ENCODE measurements around the gene LAMTOR1. TPM values are rescaled to one million over a fixed set of nuclear protein-coding genes. Genes with fewer than 3 reads are reported as not detected.

The LAMTOR1 gene
- total and polyA plus RNA-seq, 10 of the 15 experiments (the other 5 are each of a cell fraction or from before 2014, with no cell fraction given) = 58.8 to 141 (median 110) TPM

DNA sequence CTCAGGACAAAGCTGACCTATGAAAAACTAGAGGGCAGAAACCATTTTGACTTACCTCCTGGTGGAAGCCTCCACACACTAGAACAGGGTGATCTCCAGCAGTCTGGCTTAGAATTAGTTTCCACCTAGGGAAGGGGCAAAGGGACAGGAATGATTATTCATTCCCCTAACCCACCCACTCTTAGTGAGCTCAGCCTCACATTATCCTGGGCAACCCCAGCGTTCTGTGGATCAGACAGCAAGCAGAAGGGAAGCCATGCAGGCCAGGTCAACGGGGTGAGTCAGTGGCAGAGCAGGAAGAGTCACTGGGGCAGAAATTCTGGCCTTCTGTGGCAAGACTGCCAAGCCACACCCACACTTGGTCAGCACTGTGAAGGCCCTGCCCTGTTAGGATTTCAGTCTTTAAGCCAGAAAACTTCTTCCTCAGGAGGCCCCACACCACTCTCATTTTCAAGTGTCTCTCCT lies 33.3 kb downstream of the LAMTOR1 start (continued):
- TF ChIP-seq, protein P1, sequence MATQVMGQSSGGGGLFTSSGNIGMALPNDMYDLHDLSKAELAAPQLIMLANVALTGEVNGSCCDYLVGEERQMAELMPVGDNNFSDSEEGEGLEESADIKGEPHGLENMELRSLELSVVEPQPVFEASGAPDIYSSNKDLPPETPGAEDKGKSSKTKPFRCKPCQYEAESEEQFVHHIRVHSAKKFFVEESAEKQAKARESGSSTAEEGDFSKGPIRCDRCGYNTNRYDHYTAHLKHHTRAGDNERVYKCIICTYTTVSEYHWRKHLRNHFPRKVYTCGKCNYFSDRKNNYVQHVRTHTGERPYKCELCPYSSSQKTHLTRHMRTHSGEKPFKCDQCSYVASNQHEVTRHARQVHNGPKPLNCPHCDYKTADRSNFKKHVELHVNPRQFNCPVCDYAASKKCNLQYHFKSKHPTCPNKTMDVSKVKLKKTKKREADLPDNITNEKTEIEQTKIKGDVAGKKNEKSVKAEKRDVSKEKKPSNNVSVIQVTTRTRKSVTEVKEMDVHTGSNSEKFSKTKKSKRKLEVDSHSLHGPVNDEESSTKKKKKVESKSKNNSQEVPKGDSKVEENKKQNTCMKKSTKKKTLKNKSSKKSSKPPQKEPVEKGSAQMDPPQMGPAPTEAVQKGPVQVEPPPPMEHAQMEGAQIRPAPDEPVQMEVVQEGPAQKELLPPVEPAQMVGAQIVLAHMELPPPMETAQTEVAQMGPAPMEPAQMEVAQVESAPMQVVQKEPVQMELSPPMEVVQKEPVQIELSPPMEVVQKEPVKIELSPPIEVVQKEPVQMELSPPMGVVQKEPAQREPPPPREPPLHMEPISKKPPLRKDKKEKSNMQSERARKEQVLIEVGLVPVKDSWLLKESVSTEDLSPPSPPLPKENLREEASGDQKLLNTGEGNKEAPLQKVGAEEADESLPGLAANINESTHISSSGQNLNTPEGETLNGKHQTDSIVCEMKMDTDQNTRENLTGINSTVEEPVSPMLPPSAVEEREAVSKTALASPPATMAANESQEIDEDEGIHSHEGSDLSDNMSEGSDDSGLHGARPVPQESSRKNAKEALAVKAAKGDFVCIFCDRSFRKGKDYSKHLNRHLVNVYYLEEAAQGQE (IDR thresholded peaks at IDR 0.05; ENCODE audit: low read depth, low read length) = no peak
- TF ChIP-seq, protein P2, sequence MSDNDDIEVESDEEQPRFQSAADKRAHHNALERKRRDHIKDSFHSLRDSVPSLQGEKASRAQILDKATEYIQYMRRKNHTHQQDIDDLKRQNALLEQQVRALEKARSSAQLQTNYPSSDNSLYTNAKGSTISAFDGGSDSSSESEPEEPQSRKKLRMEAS (IDR thresholded peaks at IDR 0.05; ENCODE audit: low read depth, low read length) = no peak
- no peak for TF ChIP-seq TBL1XR1 (IDR thresholded peaks at IDR 0.05; ENCODE audit: low read depth, low read length)
- no peak for TF ChIP-seq CBFB (IDR thresholded peaks at IDR 0.05; ENCODE audit: low read depth)
- no peak for TF ChIP-seq ZSCAN29 (IDR thresholded peaks at IDR 0.05)
- no peak for TF ChIP-seq BMI1 (IDR thresholded peaks at IDR 0.05; ENCODE audit: borderline replicate concordance)
- TF ChIP-seq, protein P3, sequence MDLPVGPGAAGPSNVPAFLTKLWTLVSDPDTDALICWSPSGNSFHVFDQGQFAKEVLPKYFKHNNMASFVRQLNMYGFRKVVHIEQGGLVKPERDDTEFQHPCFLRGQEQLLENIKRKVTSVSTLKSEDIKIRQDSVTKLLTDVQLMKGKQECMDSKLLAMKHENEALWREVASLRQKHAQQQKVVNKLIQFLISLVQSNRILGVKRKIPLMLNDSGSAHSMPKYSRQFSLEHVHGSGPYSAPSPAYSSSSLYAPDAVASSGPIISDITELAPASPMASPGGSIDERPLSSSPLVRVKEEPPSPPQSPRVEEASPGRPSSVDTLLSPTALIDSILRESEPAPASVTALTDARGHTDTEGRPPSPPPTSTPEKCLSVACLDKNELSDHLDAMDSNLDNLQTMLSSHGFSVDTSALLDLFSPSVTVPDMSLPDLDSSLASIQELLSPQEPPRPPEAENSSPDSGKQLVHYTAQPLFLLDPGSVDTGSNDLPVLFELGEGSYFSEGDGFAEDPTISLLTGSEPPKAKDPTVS (IDR thresholded peaks at IDR 0.05; ENCODE audit: low read depth, low read length) = no peak
- TF ChIP-seq EED (IDR thresholded peaks at IDR 0.05; ENCODE audit: low read depth) = peak; percentile 33; the same call in 1 of the 2 replicates
- peak; percentile 41 for TF ChIP-seq RUNX3 (IDR thresholded peaks at IDR 0.05; ENCODE audit: low read length)
- no peak for TF ChIP-seq CREB1 (IDR thresholded peaks at IDR 0.05; ENCODE audit: low read depth)
- TF ChIP-seq POLR2AphosphoS5 (IDR thresholded peaks at IDR 0.05; ENCODE audit: low read length) = no peak; the same call in 1 of the 2 replicates
- TF ChIP-seq CHD2 (IDR thresholded peaks at IDR 0.05; ENCODE audit: borderline replicate concordance, low read depth, low read length) = no peak
- peak; percentile 40; the same call in 1 of the 2 replicates for TF ChIP-seq NFYB (IDR thresholded peaks at IDR 0.05; ENCODE audit: insufficient read depth, low read depth, low read length)
- TF ChIP-seq NRF1 (conservative IDR thresholded peaks at IDR 0.05; ENCODE audit: low read depth, low read length) = no peak
- no peak for TF ChIP-seq RCOR1 (conservative IDR thresholded peaks at IDR 0.05; ENCODE audit: low read depth, low read length)
- no peak for TF ChIP-seq JUNB (IDR thresholded peaks at IDR 0.05)
- TF ChIP-seq, protein P4, sequence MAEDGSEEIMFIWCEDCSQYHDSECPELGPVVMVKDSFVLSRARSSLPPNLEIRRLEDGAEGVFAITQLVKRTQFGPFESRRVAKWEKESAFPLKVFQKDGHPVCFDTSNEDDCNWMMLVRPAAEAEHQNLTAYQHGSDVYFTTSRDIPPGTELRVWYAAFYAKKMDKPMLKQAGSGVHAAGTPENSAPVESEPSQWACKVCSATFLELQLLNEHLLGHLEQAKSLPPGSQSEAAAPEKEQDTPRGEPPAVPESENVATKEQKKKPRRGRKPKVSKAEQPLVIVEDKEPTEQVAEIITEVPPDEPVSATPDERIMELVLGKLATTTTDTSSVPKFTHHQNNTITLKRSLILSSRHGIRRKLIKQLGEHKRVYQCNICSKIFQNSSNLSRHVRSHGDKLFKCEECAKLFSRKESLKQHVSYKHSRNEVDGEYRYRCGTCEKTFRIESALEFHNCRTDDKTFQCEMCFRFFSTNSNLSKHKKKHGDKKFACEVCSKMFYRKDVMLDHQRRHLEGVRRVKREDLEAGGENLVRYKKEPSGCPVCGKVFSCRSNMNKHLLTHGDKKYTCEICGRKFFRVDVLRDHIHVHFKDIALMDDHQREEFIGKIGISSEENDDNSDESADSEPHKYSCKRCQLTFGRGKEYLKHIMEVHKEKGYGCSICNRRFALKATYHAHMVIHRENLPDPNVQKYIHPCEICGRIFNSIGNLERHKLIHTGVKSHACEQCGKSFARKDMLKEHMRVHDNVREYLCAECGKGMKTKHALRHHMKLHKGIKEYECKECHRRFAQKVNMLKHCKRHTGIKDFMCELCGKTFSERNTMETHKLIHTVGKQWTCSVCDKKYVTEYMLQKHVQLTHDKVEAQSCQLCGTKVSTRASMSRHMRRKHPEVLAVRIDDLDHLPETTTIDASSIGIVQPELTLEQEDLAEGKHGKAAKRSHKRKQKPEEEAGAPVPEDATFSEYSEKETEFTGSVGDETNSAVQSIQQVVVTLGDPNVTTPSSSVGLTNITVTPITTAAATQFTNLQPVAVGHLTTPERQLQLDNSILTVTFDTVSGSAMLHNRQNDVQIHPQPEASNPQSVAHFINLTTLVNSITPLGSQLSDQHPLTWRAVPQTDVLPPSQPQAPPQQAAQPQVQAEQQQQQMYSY (CRISPR knock-in tag; IDR thresholded peaks at IDR 0.05) = no peak
- TF ChIP-seq NR2F1 (conservative IDR thresholded peaks at IDR 0.05) = peak; percentile 63; the same call in 1 of the 2 replicates
- no peak for TF ChIP-seq HCFC1 (IDR thresholded peaks at IDR 0.05; ENCODE audit: low read length)
- TF ChIP-seq NR2C1 (IDR thresholded peaks at IDR 0.05) = no peak
- 0 out of 2 replicates have a peak, but pooled peaks have one; percentile 7 for TF ChIP-seq DPF2 (IDR thresholded peaks at IDR 0.05)
- no peak for TF ChIP-seq MYC (IDR thresholded peaks at IDR 0.05; ENCODE audit: insufficient read depth, insufficient read length, insufficient replicate concordance, low read length, severe bottlenecking)
